GM12891 (cell line): ENCODE data around the gene RGPD8.

Source experiments
- POLR2A ChIP-seq: IDR thresholded peaks from 2 replicates; pipeline ENCODE4 v1.6.1; 2011; ENCODE audit warnings: low read depth, low read length, control low read depth
- POLR2AphosphoS5 ChIP-seq: IDR thresholded peaks from 2 replicates; pipeline ENCODE4 v1.6.1; 2011; ENCODE audit warnings: low read depth, low read length, control low read depth
- POU2F2 ChIP-seq: IDR thresholded peaks from 2 replicates; pipeline ENCODE4 v1.6.1; 2011; ENCODE audit warnings: low read depth, mild to moderate bottlenecking, control low read depth, low read length, moderate library complexity
- TAF1 ChIP-seq: IDR thresholded peaks from 2 replicates; pipeline ENCODE4 v1.6.1; 2011; ENCODE audit warnings: low read depth, low read length, control low read depth

DNA sequence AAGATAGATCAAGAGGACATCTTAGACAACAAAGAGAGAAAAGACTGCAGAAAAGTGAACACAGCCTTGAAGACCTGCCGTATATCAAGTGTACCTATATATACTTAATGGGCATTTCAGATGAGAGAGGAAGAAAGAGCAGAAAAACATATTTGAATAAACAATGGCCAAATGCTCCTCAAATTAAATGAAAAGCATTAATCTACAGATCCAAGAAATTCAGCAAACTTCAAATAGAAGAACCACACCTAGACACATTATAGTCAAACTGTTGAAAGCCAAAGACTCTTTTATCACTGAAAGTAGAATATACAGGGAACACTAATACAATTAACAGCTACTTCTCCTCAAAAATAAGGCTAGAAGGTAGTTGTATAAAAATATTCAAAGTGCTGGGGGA lies 29.8 kb upstream of the RGPD8 start:
- TF ChIP-seq POLR2A = no peak
- no peak for TF ChIP-seq TAF1
- TF ChIP-seq POU2F2 = no peak
- TF ChIP-seq POLR2AphosphoS5 = no peak
